ENCODE measurements around the gene N4BP2. TPM values are rescaled to one million over a fixed set of nuclear protein-coding genes. Genes with fewer than 3 reads are reported as not detected.
A peak's percentile ranks its signal among the peaks of the same experiment; 100 is the strongest.

N4BP2 gene
- polyA plus RNA-seq, 3 donors = 21.7 to 23.8 (median 23.7) TPM

GRCh38 chr4:40149960-40150385 lies 93.3 kb downstream of the N4BP2 start:
- DNase-seq (ENCODE audit: low read depth in 3 of 3, low spot score in 2 of 3) = peak; percentile 13 to 27 (median 26)

- no peak for DNase-seq (ENCODE audit: low read depth in 3 of 3, low spot score in 2 of 3)
Observed at GRCh38 chr4:40150932-40151331, 94.3 kb downstream of the N4BP2 start.

- no peak for DNase-seq (ENCODE audit: low read depth in 3 of 3, low spot score in 2 of 3)
Observed at GRCh38 chr4:40152637-40153036, 96.0 kb downstream of the N4BP2 start.

GRCh38 chr4:40157436-40157835 lies 100.8 kb downstream of the N4BP2 start:
- no peak for DNase-seq (ENCODE audit: low read depth in 3 of 3, low spot score in 2 of 3)

GRCh38 chr4:40160258-40160657 lies 103.6 kb downstream of the N4BP2 start:
- no peak for DNase-seq (ENCODE audit: low read depth in 3 of 3, low spot score in 2 of 3)

GRCh38 chr4:40164459-40164858 lies 107.8 kb downstream of the N4BP2 start:
- no peak for DNase-seq (ENCODE audit: low read depth in 3 of 3, low spot score in 2 of 3)

- no peak for DNase-seq (ENCODE audit: low read depth in 3 of 3, low spot score in 2 of 3)
Observed at GRCh38 chr4:40165916-40166315, 109.3 kb downstream of the N4BP2 start.

GRCh38 chr4:40168070-40168469 lies 111.4 kb downstream of the N4BP2 start:
- no peak for DNase-seq (ENCODE audit: low read depth in 3 of 3, low spot score in 2 of 3)

GRCh38 chr4:40170588-40170987 lies 113.9 kb downstream of the N4BP2 start:
- DNase-seq (ENCODE audit: low read depth in 3 of 3, low spot score in 2 of 3) = no peak

GRCh38 chr4:40173470-40173875 lies 116.8 kb downstream of the N4BP2 start:
- DNase-seq (ENCODE audit: low read depth in 3 of 3, low spot score in 2 of 3) = no peak

- no peak for DNase-seq (ENCODE audit: low read depth in 3 of 3, low spot score in 2 of 3)
Observed at GRCh38 chr4:40176602-40177001, 120.0 kb downstream of the N4BP2 start.

- DNase-seq (ENCODE audit: low read depth in 3 of 3, low spot score in 2 of 3) = no peak
Observed at GRCh38 chr4:40177591-40177990, 120.9 kb downstream of the N4BP2 start.

GRCh38 chr4:40178672-40179071 lies 122.0 kb downstream of the N4BP2 start:
- no peak for DNase-seq (ENCODE audit: low read depth in 3 of 3, low spot score in 2 of 3)

GRCh38 chr4:40179360-40179759 lies 122.7 kb downstream of the N4BP2 start:
- no peak for DNase-seq (ENCODE audit: low read depth in 3 of 3, low spot score in 2 of 3)

- no peak for DNase-seq (ENCODE audit: low read depth in 3 of 3, low spot score in 2 of 3)
Observed at GRCh38 chr4:40180356-40180755, 123.7 kb downstream of the N4BP2 start.

GRCh38 chr4:40182001-40182400 lies 125.4 kb downstream of the N4BP2 start:
- no peak for DNase-seq (ENCODE audit: low read depth in 3 of 3, low spot score in 2 of 3)

- DNase-seq (ENCODE audit: low read depth in 3 of 3, low spot score in 2 of 3) = no peak
Observed at GRCh38 chr4:40182954-40183353, 126.3 kb downstream of the N4BP2 start.

GRCh38 chr4:40183615-40184411 lies 127.2 kb downstream of the N4BP2 start:
- no peak for DNase-seq (ENCODE audit: low read depth in 3 of 3, low spot score in 2 of 3)

- no peak for DNase-seq (ENCODE audit: low read depth in 3 of 3, low spot score in 2 of 3)
Observed at GRCh38 chr4:40185830-40186664, 129.4 kb downstream of the N4BP2 start.

GRCh38 chr4:40186665-40187014 lies 130.0 kb downstream of the N4BP2 start:
- DNase-seq (ENCODE audit: low read depth in 3 of 3, low spot score in 2 of 3) = no peak

- DNase-seq (ENCODE audit: low read depth in 3 of 3, low spot score in 2 of 3) = no peak
Observed at GRCh38 chr4:40187386-40187906, 130.8 kb downstream of the N4BP2 start.

- DNase-seq (ENCODE audit: low read depth in 3 of 3, low spot score in 2 of 3) = no peak
Observed at GRCh38 chr4:40190019-40190418, 133.4 kb downstream of the N4BP2 start.

Data from right renal cortex interstitium (tissue), 3 donors.